Mammary epithelial cell (primary cell): ENCODE measurements around the gene FKBP4.

Experiments used
- EZH2 ChIP-seq: IDR thresholded peaks from 2 replicates; pipeline ENCODE4 v1.6.1; 2012; ENCODE audit warnings: low read length, inconsistent platforms, borderline replicate concordance
- TF ChIP-seq, protein P1 (sequence below), 2 donors: IDR thresholded peaks in 1 of 2; conservative IDR thresholded peaks in 1 of 2; 2 replicates each; pipeline ENCODE4 v1.5.1; 2011 to 2012; ENCODE audit warnings: inconsistent platforms in 2 of 2, low read length in 2 of 2, mild to moderate bottlenecking in 2 of 2, control low read depth in 1 of 2, low read depth in 1 of 2; ENCODE audit not compliant: insufficient read depth in 1 of 2; ENCODE audit errors: extremely low read depth in 1 of 2

- TF ChIP-seq, protein P1, sequence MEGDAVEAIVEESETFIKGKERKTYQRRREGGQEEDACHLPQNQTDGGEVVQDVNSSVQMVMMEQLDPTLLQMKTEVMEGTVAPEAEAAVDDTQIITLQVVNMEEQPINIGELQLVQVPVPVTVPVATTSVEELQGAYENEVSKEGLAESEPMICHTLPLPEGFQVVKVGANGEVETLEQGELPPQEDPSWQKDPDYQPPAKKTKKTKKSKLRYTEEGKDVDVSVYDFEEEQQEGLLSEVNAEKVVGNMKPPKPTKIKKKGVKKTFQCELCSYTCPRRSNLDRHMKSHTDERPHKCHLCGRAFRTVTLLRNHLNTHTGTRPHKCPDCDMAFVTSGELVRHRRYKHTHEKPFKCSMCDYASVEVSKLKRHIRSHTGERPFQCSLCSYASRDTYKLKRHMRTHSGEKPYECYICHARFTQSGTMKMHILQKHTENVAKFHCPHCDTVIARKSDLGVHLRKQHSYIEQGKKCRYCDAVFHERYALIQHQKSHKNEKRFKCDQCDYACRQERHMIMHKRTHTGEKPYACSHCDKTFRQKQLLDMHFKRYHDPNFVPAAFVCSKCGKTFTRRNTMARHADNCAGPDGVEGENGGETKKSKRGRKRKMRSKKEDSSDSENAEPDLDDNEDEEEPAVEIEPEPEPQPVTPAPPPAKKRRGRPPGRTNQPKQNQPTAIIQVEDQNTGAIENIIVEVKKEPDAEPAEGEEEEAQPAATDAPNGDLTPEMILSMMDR (conservative IDR thresholded peaks at IDR 0.05 in 1 of 2, IDR thresholded peaks at IDR 0.05 in 1 of 2; ENCODE audit: extremely low read depth in 1 of 2, insufficient read depth in 1 of 2, low read depth in 1 of 2, low read length in 2 of 2): no peak
- TF ChIP-seq EZH2: no peak
These were observed 50.5 kb downstream of the FKBP4 start for GRCh38 chr12:2845280-2845679.
